DOHH2 (cell line): ENCODE measurements around the gene SKIL.

Experiments
- CTCF ChIP-seq: fragments of 200-600 bp; sonication (generic); IDR thresholded peaks from one replicate; pipeline ENCODE4 v1.5.1; 2014; ENCODE audit warnings: antibody characterized with exemption, mild to moderate bottlenecking, low read depth, low read length; ENCODE audit not compliant: poor library complexity, severe bottlenecking
- EZH2phosphoT487 ChIP-seq: fragments of 200-600 bp; sonication (generic); IDR thresholded peaks from 2 replicates; pipeline ENCODE4 v1.6.1; 2017; ENCODE audit warnings: borderline replicate concordance, mild to moderate bottlenecking, antibody characterized with exemption, low read length, moderate library complexity, mixed read lengths

- TF ChIP-seq CTCF = no peak
- no peak for TF ChIP-seq EZH2phosphoT487
Measured at GRCh38 chr3:170357176-170358041, at the start of gene SKIL.
